Activated CD8-positive, alpha-beta T cell treated with anti-CD3 and anti-CD28 coated beads for 36 hours (primary cell): ENCODE measurements around the gene FOLH1. TPM values are rescaled to one million over a fixed set of nuclear protein-coding genes. Genes with fewer than 3 reads are reported as not detected.
"Not testable (repeated sequence)": the region's sequence is repeated elsewhere in the genome, so short reads cannot be mapped to it uniquely, and the experiment has no call there.

Source experiments
- ATAC-seq: fragments of 200-7000 bp; cut with Tn5 transposase; one replicate; pipeline ENCODE4 v1.10.0; 2021; ENCODE audit warnings: mild to moderate bottlenecking, moderate library complexity
- CTCF ChIA-PET: fragments of 350-600 bp; sonication (Branson Sonifier 250); formaldehyde crosslinking; loops from one replicate; lab custom pipeline; 2021; ENCODE audit warnings: antibody characterized with exemption; lab: Charles Lee
- POLR2A ChIA-PET: fragments of 350-600 bp; sonication (Branson Sonifier 250); formaldehyde crosslinking; loops from one replicate; lab custom pipeline; 2021; ENCODE audit warnings: antibody characterized with exemption; lab: Charles Lee
- DNase-seq: peaks from one replicate; pipeline ENCODE4 v3.0.0-alpha.2; 2020
- H3K27ac Mint-ChIP-seq: one replicate; pipeline ENCODE4 v1.8.0; 2021; ENCODE audit warnings: mild to moderate bottlenecking, mixed read lengths
- H3K27me3 Mint-ChIP-seq: one replicate; pipeline ENCODE4 v1.8.0; 2021; ENCODE audit warnings: mixed read lengths
- H3K36me3 Mint-ChIP-seq: one replicate; pipeline ENCODE4 v1.8.0; 2021; ENCODE audit warnings: low read depth, mixed read lengths
- H3K4me1 Mint-ChIP-seq: one replicate; pipeline ENCODE4 v1.8.0; 2021; ENCODE audit warnings: low read depth, mixed read lengths
- H3K4me3 Mint-ChIP-seq: one replicate; pipeline ENCODE4 v1.8.0; 2021; ENCODE audit warnings: mild to moderate bottlenecking, moderate library complexity, mixed read lengths
- H3K9me3 Mint-ChIP-seq: one replicate; pipeline ENCODE4 v1.8.0; 2021; ENCODE audit warnings: mixed read lengths
- CTCF ChIP-seq: fragments of 200-600 bp; IDR thresholded peaks from one replicate; pipeline ENCODE4 v1.8.0; 2022; ENCODE audit warnings: antibody characterized with exemption, mild to moderate bottlenecking
- intact Hi-C: fragments of 100-400 bp; cut with micrococcal nuclease; formaldehyde crosslinking; loops from one replicate; pipeline ENCODE4 v1.10.0; 2022
- total RNA-seq, 2 experiments: library from RNA; stranded (reverse); gene quantifications; one replicate each; pipeline ENCODE4 v1.2.3, GENCODE V29; 2021

FOLH1 gene
- total RNA-seq = not detected

GRCh38 chr11:49208006-49208721 is at the start of gene FOLH1:
FOLH1 (minus strand) TSS chr11:49208602; CDS start chr11:49208409, 193 bp downstream.
- H3K4me3 Mint-ChIP-seq = no peak within 1 kb of the TSS
- no peaks in the 10 kb centered on the region for H3K36me3 Mint-ChIP-seq
- ChIA-PET CTCF (no interaction called here), POLR2A (no interaction called here)
- peaks cover 2% of the 10 kb centered on the region for H3K27me3 Mint-ChIP-seq
- no peak for TF ChIP-seq CTCF
- no peaks in the 10 kb centered on the region for H3K4me1 Mint-ChIP-seq
- DNase-seq = no peak
- ATAC-seq = no peak
- H3K27ac Mint-ChIP-seq = no peak within 1 kb of the TSS
- intact Hi-C loops = no loop called here
- H3K9me3 Mint-ChIP-seq = peaks cover 2% of the 10 kb centered on the region

GRCh38 chr11:49255148-49255547 is 46.7 kb upstream of the FOLH1 start:
- H3K36me3 Mint-ChIP-seq, H3K27me3 Mint-ChIP-seq, DNase-seq, ATAC-seq, H3K4me1 Mint-ChIP-seq, intact Hi-C loops, H3K27ac Mint-ChIP-seq, H3K4me3 Mint-ChIP-seq, CTCF ChIA-PET, H3K9me3 Mint-ChIP-seq, POLR2A ChIA-PET: not testable (repeated sequence)

- H3K9me3 Mint-ChIP-seq, H3K4me1 Mint-ChIP-seq, CTCF ChIA-PET, DNase-seq, H3K27me3 Mint-ChIP-seq, H3K4me3 Mint-ChIP-seq, H3K36me3 Mint-ChIP-seq, ATAC-seq, H3K27ac Mint-ChIP-seq, intact Hi-C loops, POLR2A ChIA-PET: not testable (repeated sequence)
Observed at GRCh38 chr11:49251212-49251611, 42.8 kb upstream of the FOLH1 start.

GRCh38 chr11:49250398-49251115 is 42.2 kb upstream of the FOLH1 start:
- POLR2A ChIA-PET, DNase-seq, H3K27ac Mint-ChIP-seq, intact Hi-C loops, CTCF ChIA-PET, H3K4me1 Mint-ChIP-seq, H3K9me3 Mint-ChIP-seq, H3K27me3 Mint-ChIP-seq, ATAC-seq, H3K4me3 Mint-ChIP-seq, H3K36me3 Mint-ChIP-seq: not testable (repeated sequence)

- CTCF ChIA-PET, H3K27ac Mint-ChIP-seq, H3K27me3 Mint-ChIP-seq, POLR2A ChIA-PET, H3K9me3 Mint-ChIP-seq, DNase-seq, ATAC-seq, intact Hi-C loops, H3K4me3 Mint-ChIP-seq, H3K4me1 Mint-ChIP-seq, H3K36me3 Mint-ChIP-seq: not testable (repeated sequence)
Observed at GRCh38 chr11:49249363-49249762, 41.0 kb upstream of the FOLH1 start.

GRCh38 chr11:49233685-49234084 is 25.3 kb upstream of the FOLH1 start:
- ATAC-seq, H3K4me3 Mint-ChIP-seq, H3K27ac Mint-ChIP-seq, H3K27me3 Mint-ChIP-seq, H3K9me3 Mint-ChIP-seq, CTCF ChIA-PET, POLR2A ChIA-PET, H3K36me3 Mint-ChIP-seq, H3K4me1 Mint-ChIP-seq, DNase-seq, intact Hi-C loops: not testable (repeated sequence)

GRCh38 chr11:49233019-49233418 is 24.6 kb upstream of the FOLH1 start:
- POLR2A ChIA-PET, DNase-seq, H3K36me3 Mint-ChIP-seq, H3K4me1 Mint-ChIP-seq, H3K9me3 Mint-ChIP-seq, H3K4me3 Mint-ChIP-seq, intact Hi-C loops, CTCF ChIA-PET, H3K27ac Mint-ChIP-seq, ATAC-seq, H3K27me3 Mint-ChIP-seq: not testable (repeated sequence)

GRCh38 chr11:49231725-49232124 is 23.3 kb upstream of the FOLH1 start:
- H3K27ac Mint-ChIP-seq = not testable (repeated sequence)

GRCh38 chr11:49230534-49230933 is 22.1 kb upstream of the FOLH1 start:
- CTCF ChIA-PET, H3K27ac Mint-ChIP-seq, H3K4me1 Mint-ChIP-seq, H3K27me3 Mint-ChIP-seq, H3K4me3 Mint-ChIP-seq, intact Hi-C loops, H3K36me3 Mint-ChIP-seq, POLR2A ChIA-PET, ATAC-seq, DNase-seq, H3K9me3 Mint-ChIP-seq: not testable (repeated sequence)

More at GRCh38 chr11:49231725-49232124, 23.3 kb upstream of the FOLH1 start:
- ATAC-seq, CTCF ChIA-PET, H3K4me3 Mint-ChIP-seq, H3K36me3 Mint-ChIP-seq, intact Hi-C loops, H3K27me3 Mint-ChIP-seq, DNase-seq, H3K9me3 Mint-ChIP-seq, H3K4me1 Mint-ChIP-seq: not testable (repeated sequence)
- POLR2A ChIA-PET = interaction anchor here (0.7 kb wide), 1 partner anchor 120 kb away, joined by 4 read pairs; no protein-coding TSS in a partner anchor

GRCh38 chr11:49230001-49230400 is 21.6 kb upstream of the FOLH1 start:
- H3K27me3 Mint-ChIP-seq, POLR2A ChIA-PET, H3K27ac Mint-ChIP-seq, intact Hi-C loops, H3K9me3 Mint-ChIP-seq, ATAC-seq, H3K36me3 Mint-ChIP-seq, H3K4me3 Mint-ChIP-seq, DNase-seq, CTCF ChIA-PET, H3K4me1 Mint-ChIP-seq: not testable (repeated sequence)

- H3K9me3 Mint-ChIP-seq, CTCF ChIA-PET, intact Hi-C loops, H3K4me3 Mint-ChIP-seq, H3K36me3 Mint-ChIP-seq, H3K27ac Mint-ChIP-seq, H3K27me3 Mint-ChIP-seq, ATAC-seq, H3K4me1 Mint-ChIP-seq, POLR2A ChIA-PET, DNase-seq: not testable (repeated sequence)
Observed at GRCh38 chr11:49229136-49229535, 20.7 kb upstream of the FOLH1 start.
